Gastroesophageal sphincter (tissue), 3 donors: ENCODE measurements around the gene NRP2.

Source experiments
- POLR2A ChIP-seq, 2 donors: fragments of 450-650 bp; IDR thresholded peaks; one replicate each; pipeline ENCODE4 v1.6.1; 2017; ENCODE audit warnings: antibody characterized with exemption in 2 of 2, mild to moderate bottlenecking in 2 of 2, moderate library complexity in 1 of 2
- TF ChIP-seq, protein P1 (sequence below), 4 experiments: fragments of 200-600 bp in 2 of 4; fragments of 450-650 bp in 2 of 4; sonication (generic) in 1 of 4; IDR thresholded peaks; one replicate each; pipeline ENCODE4 v1.5.1; 2017 to 2019; ENCODE audit warnings: antibody characterized with exemption in 4 of 4, mild to moderate bottlenecking in 2 of 4, moderate library complexity in 2 of 4

DNA sequence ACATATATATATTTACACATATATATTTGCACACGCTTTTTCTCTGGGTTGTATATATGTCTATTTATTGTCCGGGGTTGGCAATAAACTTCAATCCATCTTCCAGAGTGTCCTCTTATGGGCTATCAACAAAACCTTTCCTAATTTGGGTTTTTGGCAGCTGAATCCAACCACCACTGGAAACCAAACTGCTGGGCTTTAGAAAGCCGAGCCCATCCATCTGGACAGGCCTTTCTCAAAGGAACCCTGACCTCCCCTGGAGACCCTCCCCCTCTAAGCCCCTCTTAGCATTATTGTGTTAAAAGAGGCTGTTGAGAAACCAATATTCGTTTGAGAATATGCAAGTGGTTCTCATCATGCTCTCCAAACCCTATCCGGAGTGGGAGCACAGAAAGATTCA, 153.6 kb downstream of the NRP2 start:
- TF ChIP-seq, protein P1, sequence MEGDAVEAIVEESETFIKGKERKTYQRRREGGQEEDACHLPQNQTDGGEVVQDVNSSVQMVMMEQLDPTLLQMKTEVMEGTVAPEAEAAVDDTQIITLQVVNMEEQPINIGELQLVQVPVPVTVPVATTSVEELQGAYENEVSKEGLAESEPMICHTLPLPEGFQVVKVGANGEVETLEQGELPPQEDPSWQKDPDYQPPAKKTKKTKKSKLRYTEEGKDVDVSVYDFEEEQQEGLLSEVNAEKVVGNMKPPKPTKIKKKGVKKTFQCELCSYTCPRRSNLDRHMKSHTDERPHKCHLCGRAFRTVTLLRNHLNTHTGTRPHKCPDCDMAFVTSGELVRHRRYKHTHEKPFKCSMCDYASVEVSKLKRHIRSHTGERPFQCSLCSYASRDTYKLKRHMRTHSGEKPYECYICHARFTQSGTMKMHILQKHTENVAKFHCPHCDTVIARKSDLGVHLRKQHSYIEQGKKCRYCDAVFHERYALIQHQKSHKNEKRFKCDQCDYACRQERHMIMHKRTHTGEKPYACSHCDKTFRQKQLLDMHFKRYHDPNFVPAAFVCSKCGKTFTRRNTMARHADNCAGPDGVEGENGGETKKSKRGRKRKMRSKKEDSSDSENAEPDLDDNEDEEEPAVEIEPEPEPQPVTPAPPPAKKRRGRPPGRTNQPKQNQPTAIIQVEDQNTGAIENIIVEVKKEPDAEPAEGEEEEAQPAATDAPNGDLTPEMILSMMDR (IDR thresholded peaks at IDR 0.05), result no peak
- no peak for TF ChIP-seq POLR2A (IDR thresholded peaks at IDR 0.05)
